DOHH2 (cell line): ENCODE measurements around the gene SPDYE5.
"Not testable (repeated sequence)": the region's sequence is repeated elsewhere in the genome, so short reads cannot be mapped to it uniquely, and the experiment has no call there.

ENCODE experiments used
- CTCF ChIP-seq: fragments of 200-600 bp; sonication (generic); IDR thresholded peaks from one replicate; pipeline ENCODE4 v1.5.1; 2014; ENCODE audit warnings: antibody characterized with exemption, mild to moderate bottlenecking, low read depth, low read length; ENCODE audit not compliant: poor library complexity, severe bottlenecking
- EZH2phosphoT487 ChIP-seq: fragments of 200-600 bp; sonication (generic); IDR thresholded peaks from 2 replicates; pipeline ENCODE4 v1.6.1; 2017; ENCODE audit warnings: borderline replicate concordance, mild to moderate bottlenecking, antibody characterized with exemption, low read length, moderate library complexity, mixed read lengths

- not testable (repeated sequence) for TF ChIP-seq CTCF, EZH2phosphoT487
These were observed 26.7 kb downstream of the SPDYE5 start for GRCh38 chr7:75518842-75519241.
